SHP77 (cell line): ENCODE measurements around the gene TMEM191C.
"Not testable (repeated sequence)": the region's sequence is repeated elsewhere in the genome, so short reads cannot be mapped to it uniquely, and the experiment has no call there.

Experiments
- DNase-seq, 2 experiments: peaks; one replicate each; lab custom pipeline; 2025; lab: John Stamatoyannopoulos, UW

The TMEM191C gene

GRCh38 chr22:21473664-21474063 is 6.5 kb downstream of the TMEM191C start:
- not testable (repeated sequence) for DNase-seq

- DNase-seq = not testable (repeated sequence)
Observed at GRCh38 chr22:21484039-21484438, 16.9 kb downstream of the TMEM191C start.

GRCh38 chr22:21487723-21488122 is 20.5 kb downstream of the TMEM191C start:
- not testable (repeated sequence) for DNase-seq

- DNase-seq = not testable (repeated sequence)
Observed at GRCh38 chr22:21489149-21489680, 22.0 kb downstream of the TMEM191C start.

- not testable (repeated sequence) for DNase-seq
Observed at GRCh38 chr22:21490556-21490955, 23.4 kb downstream of the TMEM191C start.

GRCh38 chr22:21492271-21492670 is 25.1 kb downstream of the TMEM191C start:
- not testable (repeated sequence) for DNase-seq

- DNase-seq = not testable (repeated sequence)
Observed at GRCh38 chr22:21493789-21494782, 26.9 kb downstream of the TMEM191C start.

- not testable (repeated sequence) for DNase-seq
Observed at GRCh38 chr22:21497984-21498383, 30.8 kb downstream of the TMEM191C start.

- DNase-seq = not testable (repeated sequence)
Observed at GRCh38 chr22:21498489-21498888, 31.3 kb downstream of the TMEM191C start.

- DNase-seq = not testable (repeated sequence)
Observed at GRCh38 chr22:21499623-21500506, 32.7 kb downstream of the TMEM191C start.

- DNase-seq = not testable (repeated sequence)
Observed at GRCh38 chr22:21510397-21510796, 43.2 kb downstream of the TMEM191C start.

GRCh38 chr22:21512022-21512421 is 44.8 kb downstream of the TMEM191C start:
- DNase-seq = not testable (repeated sequence)

- DNase-seq = not testable (repeated sequence)
Observed at GRCh38 chr22:21514117-21514516, 46.9 kb downstream of the TMEM191C start.

- DNase-seq = not testable (repeated sequence)
Observed at GRCh38 chr22:21515234-21515633, 48.0 kb downstream of the TMEM191C start.

GRCh38 chr22:21516522-21516921 is 49.3 kb downstream of the TMEM191C start:
- DNase-seq = not testable (repeated sequence)

GRCh38 chr22:21516970-21517764 is 50.0 kb downstream of the TMEM191C start:
- DNase-seq = not testable (repeated sequence)
